Upper lobe of right lung (tissue), 1 donor: ENCODE measurements around the gene ITSN2. TPM values are rescaled to one million over a fixed set of nuclear protein-coding genes. Genes with fewer than 3 reads are reported as not detected.
"Not testable (repeated sequence)": the region's sequence is repeated elsewhere in the genome, so short reads cannot be mapped to it uniquely, and the experiment has no call there.

Experiments used
- ATAC-seq: fragments of 200-7000 bp; cut with Tn5 transposase; one replicate; pipeline ENCODE4 v1.9.1; 2020; ENCODE audit warnings: mild to moderate bottlenecking, moderate library complexity
- DNase-seq: peaks from one replicate; pipeline ENCODE4 v3.0.0-alpha.2; 2020
- H3K27ac ChIP-seq: fragments of 200-600 bp; one replicate; pipeline ENCODE4 v1.8.0; 2022
- H3K27me3 ChIP-seq: fragments of 200-600 bp; one replicate; pipeline ENCODE4 v1.8.0; 2022; ENCODE audit warnings: mild to moderate bottlenecking
- H3K36me3 ChIP-seq: fragments of 200-600 bp; one replicate; pipeline ENCODE4 v1.8.0; 2022
- H3K4me1 ChIP-seq: fragments of 200-600 bp; one replicate; pipeline ENCODE4 v1.8.0; 2022
- H3K4me3 ChIP-seq: fragments of 200-600 bp; one replicate; pipeline ENCODE4 v1.8.0; 2022; ENCODE audit warnings: mild to moderate bottlenecking
- H3K9me3 ChIP-seq: fragments of 200-600 bp; one replicate; pipeline ENCODE4 v1.8.0; 2022
- CTCF ChIP-seq: fragments of 200-600 bp; IDR thresholded peaks from one replicate; pipeline ENCODE4 v1.8.0; 2022; ENCODE audit warnings: antibody characterized with exemption
- intact Hi-C: fragments of 100-400 bp; cut with DNase I; formaldehyde crosslinking; loops from one replicate; pipeline ENCODE4 v1.11.0; 2022
- total RNA-seq: library from RNA; stranded (reverse); fragmentation: NEBNext Ultra II Directional; extraction: Animal tissue kit (Norgen Biotek cat#: 25700); gene quantifications from one replicate; pipeline ENCODE4 v1.2.1, GENCODE V29; 2021
- donor health status: DM: no; HTN: yes; CAD: no; lungs with severe emphysema.

The ITSN2 gene
- total RNA-seq, 1 donor from 2014 or later: 104 TPM

GRCh38 chr2:24345937-24346336, 14.4 kb downstream of the ITSN2 start:
- DNase-seq: no peak
- Histone ChIP-seq H3K36me3 (no peaks in the 10 kb centered on the region), H3K27ac (no peak overlapping the region), H3K9me3 (no peaks in the 10 kb centered on the region), H3K4me1 (peaks cover 22% of the 10 kb centered on the region), H3K27me3 (no peaks in the 10 kb centered on the region), H3K4me3 (no peak overlapping the region)
- intact Hi-C loops: no loop called here
- no peak for ATAC-seq
- no peak for TF ChIP-seq CTCF

GRCh38 chr2:24343225-24343882, 17.0 kb downstream of the ITSN2 start:
- Histone ChIP-seq H3K9me3 (no peaks in the 10 kb centered on the region), H3K36me3 (no peaks in the 10 kb centered on the region), H3K4me3 (no peak overlapping the region), H3K4me1 (peaks cover 21% of the 10 kb centered on the region), H3K27me3 (no peaks in the 10 kb centered on the region), H3K27ac (no peak overlapping the region)
- TF ChIP-seq CTCF: no peak
- DNase-seq (no peak), ATAC-seq (no peak)
- intact Hi-C loops: no loop called here

GRCh38 chr2:24342110-24342910, 18.0 kb downstream of the ITSN2 start:
- intact Hi-C loops: no loop called here
- Histone ChIP-seq H3K27me3 (no peaks in the 10 kb centered on the region), H3K4me3 (no peak overlapping the region), H3K9me3 (no peaks in the 10 kb centered on the region), H3K36me3 (no peaks in the 10 kb centered on the region), H3K27ac (no peak overlapping the region), H3K4me1 (peaks cover 30% of the 10 kb centered on the region)
- no peak for TF ChIP-seq CTCF
- ATAC-seq: no peak
- no peak for DNase-seq

- TF ChIP-seq CTCF: no peak
- peak; percentile 12 for ATAC-seq
- intact Hi-C loops: no loop called here
- DNase-seq: no peak
- H3K4me3 ChIP-seq: no peak overlapping the region
- H3K36me3 ChIP-seq: no peaks in the 10 kb centered on the region
- H3K27ac ChIP-seq: peak overlapping the region; percentile 71
- no peaks in the 10 kb centered on the region for H3K9me3 ChIP-seq
- no peaks in the 10 kb centered on the region for H3K27me3 ChIP-seq
- H3K4me1 ChIP-seq: peaks cover 40% of the 10 kb centered on the region
Observed at GRCh38 chr2:24339856-24340262, 20.5 kb downstream of the ITSN2 start.

GRCh38 chr2:24339098-24339497, 21.2 kb downstream of the ITSN2 start:
- H3K27me3 ChIP-seq, H3K4me3 ChIP-seq, H3K9me3 ChIP-seq, intact Hi-C loops, H3K36me3 ChIP-seq: not testable (repeated sequence)
- Histone ChIP-seq H3K4me1 (peaks cover 38% of the 10 kb centered on the region), H3K27ac (peak overlapping the region; percentile 71)
- peak; percentile 85 for DNase-seq
- ATAC-seq: peak; percentile 93

- DNase-seq (no peak), ATAC-seq (no peak)
- Histone ChIP-seq H3K27me3 (no peaks in the 10 kb centered on the region), H3K27ac (peak overlapping the region; percentile 12), H3K4me1 (peaks cover 33% of the 10 kb centered on the region), H3K36me3 (no peaks in the 10 kb centered on the region), H3K9me3 (no peaks in the 10 kb centered on the region), H3K4me3 (no peak overlapping the region)
- TF ChIP-seq CTCF: no peak
- intact Hi-C loops: no loop called here
Observed at GRCh38 chr2:24337890-24338289, 22.4 kb downstream of the ITSN2 start.
